Measurements from ENCODE around the gene TRAM2. TPM values are rescaled to one million over a fixed set of nuclear protein-coding genes. Genes with fewer than 3 reads are reported as not detected.

Gene TRAM2
- total and polyA plus RNA-seq, 2 donors (not counting 3 experiments of a cell fraction or from before 2014, with no cell fraction given) = 85.7 to 98.6 TPM

DNA sequence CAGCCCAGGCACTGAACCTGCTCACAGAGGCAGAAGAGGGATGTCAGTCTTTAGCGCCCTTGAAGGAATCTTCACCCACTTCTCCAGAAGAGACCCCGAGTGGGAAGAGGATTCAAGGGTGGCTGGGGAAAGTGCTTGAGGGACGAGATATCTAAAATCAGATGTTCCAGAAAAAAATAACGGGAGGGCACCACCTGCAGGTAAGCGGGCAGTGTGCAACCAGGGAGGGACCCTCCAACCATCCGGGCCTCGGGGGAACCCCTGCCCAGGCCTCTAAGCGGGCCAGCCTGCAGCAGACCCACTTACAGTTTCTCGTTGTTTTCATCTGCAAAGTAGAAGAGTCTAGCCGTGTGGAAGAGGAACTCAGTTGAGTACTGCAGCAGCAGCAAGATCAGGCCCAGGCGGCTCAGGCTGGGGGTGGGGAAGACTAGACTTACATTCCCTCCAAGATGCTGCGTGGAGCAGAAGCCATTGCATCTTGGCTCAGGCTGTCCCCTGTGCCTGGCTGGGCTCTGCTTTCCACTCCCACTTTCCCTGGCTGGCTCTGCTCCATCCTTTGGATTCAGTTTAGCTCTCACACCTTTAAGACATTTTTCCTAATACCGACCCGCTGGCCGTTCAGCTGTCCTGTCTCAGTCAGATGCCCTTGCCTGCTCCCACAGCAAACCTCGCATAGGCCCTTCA, 71.0 kb downstream of the TRAM2 start:
- DNase-seq (ENCODE audit: low read depth, low spot score) = no peak
- TF ChIP-seq CTCF (IDR thresholded peaks at IDR 0.05; ENCODE audit: extremely low read depth in 1 of 2, insufficient read depth in 1 of 2, low read depth in 1 of 2, low read length in 2 of 2) (peak in 1 of 2 donors; percentile 5), POLR2AphosphoS5 (IDR thresholded peaks at IDR 0.05; ENCODE audit: insufficient read depth, low read depth, low read length) (no peak), POLR2A (IDR thresholded peaks at IDR 0.05; ENCODE audit: low read depth, low read length) (no peak)
- H2AFZ ChIP-seq (ENCODE audit: low read depth, low read length) = no peak overlapping the region
- H3K9ac ChIP-seq (replicated peaks; ENCODE audit: extremely low read depth, insufficient read depth, low read length) = no peak overlapping the region
- no peaks in the 10 kb centered on the region for H4K20me1 ChIP-seq (replicated peaks; ENCODE audit: control insufficient read depth, extremely low read depth, insufficient read depth, low read length)
- ChIA-PET POLR2A (no interaction called here), CTCF (interaction anchor here (0.9 to 1.5 kb wide), 5 partner anchors 23 to 98 kb away, joined by 4 to 5 read pairs (median 4); no protein-coding TSS in a partner anchor)
- dilution Hi-C loops (cut with MboI; ENCODE audit: extremely low pct_ligation_motif_present, low sequenced_read_pairs) = no loop called here
- peaks cover 41% of the 10 kb centered on the region for H3K4me1 ChIP-seq (ENCODE audit: control insufficient read depth, extremely low read depth, insufficient read depth, low read length)
- no peak for FAIRE-seq
- no TSS peak for BruUV-seq (replicated peaks)
- H3K36me3 ChIP-seq (ENCODE audit: control insufficient read depth in 2 of 2, extremely low read depth in 1 of 2, insufficient read depth in 2 of 2, low read length in 2 of 2) = peaks cover 33 to 62% of the 10 kb centered on the region in 2 experiments
- no peaks in the 10 kb centered on the region for H3K27me3 ChIP-seq (ENCODE audit: control insufficient read depth in 2 of 2, insufficient read depth in 2 of 2, low read length in 2 of 2)
- H3K27ac ChIP-seq (ENCODE audit: insufficient read depth, low read depth, low read length) = no peak overlapping the region
- H3K79me2 ChIP-seq (ENCODE audit: control insufficient read depth, insufficient read depth, low read length) = no peaks in the 10 kb centered on the region
- intact Hi-C loops (cut with micrococcal nuclease) = loop anchor here (2.0 kb wide), 2 partner anchors 71 to 157 kb away; partner anchors contain the start of gene TRAM2
- no peak overlapping the region for H3K4me2 ChIP-seq (ENCODE audit: insufficient read depth, low read length)
- H3K4me3 ChIP-seq (replicated peaks in 1 of 3; ENCODE audit: insufficient read depth in 1 of 3, low read depth in 1 of 3, low read length in 3 of 3) = no peak overlapping the region
- no peaks in the 10 kb centered on the region for H3K9me3 ChIP-seq (replicated peaks; ENCODE audit: control insufficient read depth, insufficient read depth, low read length)
- no peaks in the 10 kb centered on the region for H3K9me1 ChIP-seq (replicated peaks; ENCODE audit: control insufficient read depth, extremely low read depth, insufficient read depth, low read length)

- intact Hi-C loops (cut with micrococcal nuclease) = loop anchor here (1.0 to 2.0 kb wide), 5 partner anchors 18 to 158 kb away; partner anchors contain the start of genes EFHC1 and TRAM2
- H2AFZ ChIP-seq (ENCODE audit: low read depth, low read length) = no peak overlapping the region
- H4K20me1 ChIP-seq (replicated peaks; ENCODE audit: control insufficient read depth, extremely low read depth, insufficient read depth, low read length) = no peaks in the 10 kb centered on the region
- H3K9ac ChIP-seq (replicated peaks; ENCODE audit: extremely low read depth, insufficient read depth, low read length) = peak overlapping the region; percentile 55
- no peaks in the 10 kb centered on the region for H3K9me3 ChIP-seq (replicated peaks; ENCODE audit: control insufficient read depth, insufficient read depth, low read length)
- FAIRE-seq = peak; percentile 80
- H3K36me3 ChIP-seq (ENCODE audit: control insufficient read depth in 2 of 2, extremely low read depth in 1 of 2, insufficient read depth in 2 of 2, low read length in 2 of 2) = peaks cover 33 to 70% of the 10 kb centered on the region in 2 experiments
- peaks cover 30% of the 10 kb centered on the region for H3K4me1 ChIP-seq (ENCODE audit: control insufficient read depth, extremely low read depth, insufficient read depth, low read length)
- no peaks in the 10 kb centered on the region for H3K79me2 ChIP-seq (ENCODE audit: control insufficient read depth, insufficient read depth, low read length)
- no peak overlapping the region for H3K4me2 ChIP-seq (ENCODE audit: insufficient read depth, low read length)
- H3K27me3 ChIP-seq (ENCODE audit: control insufficient read depth in 2 of 2, insufficient read depth in 2 of 2, low read length in 2 of 2) = no peaks in the 10 kb centered on the region
- H3K4me3 ChIP-seq (replicated peaks in 1 of 3; ENCODE audit: insufficient read depth in 1 of 3, low read depth in 1 of 3, low read length in 3 of 3) = no peak overlapping the region
- no TSS peak for BruUV-seq (replicated peaks)
- H3K9me1 ChIP-seq (replicated peaks; ENCODE audit: control insufficient read depth, extremely low read depth, insufficient read depth, low read length) = no peaks in the 10 kb centered on the region
- TF ChIP-seq POLR2A (IDR thresholded peaks at IDR 0.05; ENCODE audit: low read depth, low read length) (no peak), GATA2 (IDR thresholded peaks at IDR 0.05; ENCODE audit: insufficient read depth, insufficient read length, low read depth, low read length) (no peak), JUN (IDR thresholded peaks at IDR 0.05; ENCODE audit: borderline replicate concordance, insufficient read depth, insufficient read length, low read depth) (no peak), MYC (IDR thresholded peaks at IDR 0.05; ENCODE audit: low read depth, low read length) (no peak), FOS (IDR thresholded peaks at IDR 0.05; ENCODE audit: borderline replicate concordance, insufficient read depth, low read length) (no peak), POLR2AphosphoS5 (IDR thresholded peaks at IDR 0.05; ENCODE audit: insufficient read depth, low read depth, low read length) (no peak), EZH2 (IDR thresholded peaks at IDR 0.05; ENCODE audit: borderline replicate concordance, low read depth, low read length, severe bottlenecking) (no peak), CTCF (IDR thresholded peaks at IDR 0.05; ENCODE audit: extremely low read depth in 1 of 2, insufficient read depth in 1 of 2, low read depth in 1 of 2, low read length in 2 of 2) (no peak)
- TF ChIP-seq, protein P1, sequence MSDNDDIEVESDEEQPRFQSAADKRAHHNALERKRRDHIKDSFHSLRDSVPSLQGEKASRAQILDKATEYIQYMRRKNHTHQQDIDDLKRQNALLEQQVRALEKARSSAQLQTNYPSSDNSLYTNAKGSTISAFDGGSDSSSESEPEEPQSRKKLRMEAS (IDR thresholded peaks at IDR 0.05; ENCODE audit: insufficient read depth, insufficient read length) = no peak
- H3K27ac ChIP-seq (ENCODE audit: insufficient read depth, low read depth, low read length) = peak overlapping the region; percentile 79
- ChIA-PET POLR2A (no interaction called here), CTCF (interaction anchor here (0.8 to 1.4 kb wide), 6 partner anchors 12 to 89 kb away, joined by 3 to 6 read pairs (median 3); no protein-coding TSS in a partner anchor)
- dilution Hi-C loops (cut with MboI; ENCODE audit: extremely low pct_ligation_motif_present, low sequenced_read_pairs) = no loop called here
- peak; percentile 45 for DNase-seq (ENCODE audit: low read depth, low spot score)
These were observed 72.1 kb downstream of the TRAM2 start for GRCh38 chr6:52504782-52505136.

Data from endothelial cell of umbilical vein (primary cell).